Gastroesophageal sphincter (tissue), 3 donors: ENCODE data around the gene PLXNA2.

ENCODE experiments used
- EP300 ChIP-seq: sonication (generic); formaldehyde crosslinking; IDR thresholded peaks from one replicate; pipeline ENCODE4 v1.6.1; 2017; ENCODE audit warnings: antibody characterized with exemption, mild to moderate bottlenecking
- POLR2A ChIP-seq, 2 donors: fragments of 450-650 bp; IDR thresholded peaks; one replicate each; pipeline ENCODE4 v1.6.1; 2017; ENCODE audit warnings: antibody characterized with exemption in 2 of 2, mild to moderate bottlenecking in 2 of 2, moderate library complexity in 1 of 2
- POLR2AphosphoS5 ChIP-seq: sonication (generic); formaldehyde crosslinking; IDR thresholded peaks from one replicate; pipeline ENCODE4 v1.6.1; 2017; ENCODE audit warnings: antibody characterized with exemption
- TF ChIP-seq, protein P1 (sequence below), 4 experiments: fragments of 200-600 bp in 2 of 4; fragments of 450-650 bp in 2 of 4; sonication (generic) in 1 of 4; IDR thresholded peaks; one replicate each; pipeline ENCODE4 v1.5.1; 2017 to 2019; ENCODE audit warnings: antibody characterized with exemption in 4 of 4, mild to moderate bottlenecking in 2 of 4, moderate library complexity in 2 of 4

DNA sequence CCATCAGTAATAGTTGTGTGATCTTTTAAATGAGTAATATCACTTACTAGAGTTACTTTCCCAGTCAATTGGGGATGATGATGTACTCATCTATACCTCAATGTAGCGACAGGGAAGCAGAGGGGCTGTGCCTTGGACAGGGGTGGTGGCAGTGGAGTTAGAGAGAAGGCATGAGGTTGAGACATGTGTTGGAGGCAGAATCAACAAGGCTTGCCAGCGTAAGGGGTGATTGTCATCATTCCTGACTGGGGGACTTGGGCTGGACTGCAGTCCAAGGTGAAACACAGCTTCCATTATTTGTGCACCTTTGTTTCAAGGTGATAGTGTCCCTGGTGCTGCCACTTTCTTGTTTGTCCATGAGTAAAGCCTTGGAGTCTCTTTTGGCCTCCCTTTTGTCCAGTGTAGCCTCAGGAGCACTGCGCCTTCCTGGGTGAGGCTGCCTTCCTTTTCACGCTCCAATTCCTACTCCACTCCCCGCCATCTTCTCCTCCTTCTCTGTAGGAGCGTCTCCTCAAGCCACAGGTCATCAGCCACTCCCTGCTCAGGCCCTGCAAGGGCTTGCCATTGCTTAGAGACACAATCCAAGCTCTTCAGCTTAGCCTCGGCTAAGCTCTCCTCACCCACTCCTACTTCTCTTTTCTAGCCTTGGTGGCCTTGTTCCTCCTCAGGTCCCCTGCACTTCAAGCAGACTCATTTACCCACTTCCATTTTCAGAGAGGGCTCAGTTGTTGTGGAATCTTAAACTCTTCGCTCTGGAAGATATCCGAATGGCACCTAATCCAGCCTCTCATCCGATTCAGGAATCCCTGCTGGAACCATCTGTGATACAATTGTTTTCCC, 255.6 kb downstream of the PLXNA2 start:
- TF ChIP-seq, protein P1, sequence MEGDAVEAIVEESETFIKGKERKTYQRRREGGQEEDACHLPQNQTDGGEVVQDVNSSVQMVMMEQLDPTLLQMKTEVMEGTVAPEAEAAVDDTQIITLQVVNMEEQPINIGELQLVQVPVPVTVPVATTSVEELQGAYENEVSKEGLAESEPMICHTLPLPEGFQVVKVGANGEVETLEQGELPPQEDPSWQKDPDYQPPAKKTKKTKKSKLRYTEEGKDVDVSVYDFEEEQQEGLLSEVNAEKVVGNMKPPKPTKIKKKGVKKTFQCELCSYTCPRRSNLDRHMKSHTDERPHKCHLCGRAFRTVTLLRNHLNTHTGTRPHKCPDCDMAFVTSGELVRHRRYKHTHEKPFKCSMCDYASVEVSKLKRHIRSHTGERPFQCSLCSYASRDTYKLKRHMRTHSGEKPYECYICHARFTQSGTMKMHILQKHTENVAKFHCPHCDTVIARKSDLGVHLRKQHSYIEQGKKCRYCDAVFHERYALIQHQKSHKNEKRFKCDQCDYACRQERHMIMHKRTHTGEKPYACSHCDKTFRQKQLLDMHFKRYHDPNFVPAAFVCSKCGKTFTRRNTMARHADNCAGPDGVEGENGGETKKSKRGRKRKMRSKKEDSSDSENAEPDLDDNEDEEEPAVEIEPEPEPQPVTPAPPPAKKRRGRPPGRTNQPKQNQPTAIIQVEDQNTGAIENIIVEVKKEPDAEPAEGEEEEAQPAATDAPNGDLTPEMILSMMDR (IDR thresholded peaks at IDR 0.05): no peak
- TF ChIP-seq POLR2AphosphoS5 (no peak), EP300 (no peak), POLR2A (IDR thresholded peaks at IDR 0.05) (no peak)
